ENCODE results near the gene CD300C. TPM values are rescaled to one million over a fixed set of nuclear protein-coding genes. Genes with fewer than 3 reads are reported as not detected.

CD300C gene
- total and polyA plus RNA-seq, 4 donors = 1.2 to 24.0 (median 10.2) TPM

GRCh38 chr17:74547264-74547663, 1.3 kb upstream of the CD300C start:
- Histone ChIP-seq H3K27me3 (ENCODE audit: control insufficient read depth in 3 of 3, insufficient read depth in 3 of 3, low read length in 2 of 3) (no peaks in the 10 kb centered on the region), H3K4me3 (no peak overlapping the region), H3K9ac (ENCODE audit: insufficient read depth in 1 of 2, low read length in 2 of 2) (no peak overlapping the region), H3K9me3 (ENCODE audit: control insufficient read depth in 4 of 4, insufficient read depth in 3 of 4, low read length in 3 of 4) (no peaks in the 10 kb centered on the region), H3K4me1 (ENCODE audit: control insufficient read depth in 5 of 5, insufficient read depth in 5 of 5, low read length in 5 of 5) (no peaks in the 10 kb centered on the region), H3K27ac (ENCODE audit: low read depth in 1 of 2, low read length in 1 of 2) (no peak overlapping the region), H3K36me3 (ENCODE audit: control insufficient read depth in 4 of 4, insufficient read depth in 4 of 4, low read length in 4 of 4) (no peaks in the 10 kb centered on the region)
- 89 to 96% methylated on average over 7 of the region's 7 CpGs for WGBS, 2 donors
- DNase-seq (no peak), ATAC-seq (ENCODE audit: insufficient read depth, low FRiP score) (no peak)
- no peak for TF ChIP-seq CTCF (IDR thresholded peaks at IDR 0.05; ENCODE audit: control extremely low read depth, extremely low read depth)

- no peak for TF ChIP-seq CTCF (IDR thresholded peaks at IDR 0.05; ENCODE audit: control extremely low read depth, extremely low read depth)
- Histone ChIP-seq H3K4me3 (no peak overlapping the region), H3K4me1 (ENCODE audit: control insufficient read depth in 5 of 5, insufficient read depth in 5 of 5, low read length in 5 of 5) (no peaks in the 10 kb centered on the region), H3K27me3 (ENCODE audit: control insufficient read depth in 3 of 3, insufficient read depth in 3 of 3, low read length in 2 of 3) (peaks cover 0 to 2% (median 0%) of the 10 kb centered on the region in 3 donors), H3K9me3 (ENCODE audit: control insufficient read depth in 4 of 4, insufficient read depth in 3 of 4, low read length in 3 of 4) (no peaks in the 10 kb centered on the region), H3K36me3 (ENCODE audit: control insufficient read depth in 4 of 4, insufficient read depth in 4 of 4, low read length in 4 of 4) (no peaks in the 10 kb centered on the region), H3K9ac (ENCODE audit: insufficient read depth in 1 of 2, low read length in 2 of 2) (no peak overlapping the region), H3K27ac (ENCODE audit: low read depth in 1 of 2, low read length in 1 of 2) (no peak overlapping the region)
- 86 to 95% methylated on average over 7 of the region's 7 CpGs for WGBS, 2 donors
- DNase-seq (no peak), ATAC-seq (ENCODE audit: insufficient read depth, low FRiP score) (no peak)
Measured at GRCh38 chr17:74546586-74546985, 671 bp upstream of the CD300C start.

DNA sequence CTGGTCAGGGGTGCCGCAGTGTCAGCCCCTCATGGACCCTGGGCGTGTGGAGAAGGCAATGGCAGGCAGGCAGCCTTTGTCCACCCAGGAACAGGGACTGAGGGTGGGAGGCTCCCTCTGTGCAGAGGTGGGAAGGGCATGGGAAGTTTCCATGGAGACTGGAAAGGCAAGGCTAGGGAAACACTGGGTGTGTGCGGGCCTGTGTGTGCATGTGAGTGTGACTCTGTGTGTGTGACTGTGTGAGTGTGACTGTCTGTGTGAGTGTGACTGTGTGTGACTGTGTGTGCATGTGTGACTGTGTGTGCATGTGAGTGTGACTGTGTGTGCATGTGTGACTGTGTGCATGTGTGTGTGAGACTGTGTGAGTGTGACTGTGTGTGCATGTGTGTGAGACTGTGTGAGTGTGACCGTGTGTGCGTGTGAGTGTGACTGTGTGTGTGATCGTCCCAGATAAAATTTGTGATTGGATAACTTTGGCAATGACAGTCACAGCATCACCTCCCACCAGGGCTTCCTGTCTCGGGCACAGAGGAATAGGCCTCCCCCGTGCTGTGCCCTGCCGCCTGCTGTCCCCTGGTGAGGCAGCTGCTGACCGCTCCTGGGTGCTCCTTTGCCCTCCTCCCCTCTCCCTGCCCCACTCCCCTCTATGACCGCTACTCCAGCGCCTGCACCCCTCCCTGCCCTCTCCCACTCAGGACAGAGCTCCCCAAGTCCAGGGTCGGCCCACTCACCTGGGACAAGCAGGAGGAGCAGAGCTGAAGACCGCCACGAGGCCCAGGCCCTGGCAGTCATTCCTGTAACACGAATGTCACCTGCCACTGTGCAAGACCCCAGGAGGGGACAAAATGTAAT, 698 bp downstream of the CD300C start:
- Histone ChIP-seq H3K27me3 (ENCODE audit: control insufficient read depth in 3 of 3, insufficient read depth in 3 of 3, low read length in 2 of 3) (peaks cover 0 to 2% (median 0%) of the 10 kb centered on the region in 3 donors), H3K9me3 (ENCODE audit: control insufficient read depth in 4 of 4, insufficient read depth in 3 of 4, low read length in 3 of 4) (no peaks in the 10 kb centered on the region), H3K27ac (ENCODE audit: low read depth in 1 of 2, low read length in 1 of 2) (peak overlapping the region in 1 of 2 donors; percentile 62), H3K9ac (ENCODE audit: insufficient read depth in 1 of 2, low read length in 2 of 2) (no peak overlapping the region), H3K4me3 (no peak overlapping the region), H3K4me1 (ENCODE audit: control insufficient read depth in 5 of 5, insufficient read depth in 5 of 5, low read length in 5 of 5) (no peaks in the 10 kb centered on the region), H3K36me3 (ENCODE audit: control insufficient read depth in 4 of 4, insufficient read depth in 4 of 4, low read length in 4 of 4) (no peaks in the 10 kb centered on the region)
- WGBS, 2 donors = 67 to 70% methylated on average over 16 of the region's 16 CpGs
- no peak for TF ChIP-seq CTCF (IDR thresholded peaks at IDR 0.05; ENCODE audit: control extremely low read depth, extremely low read depth)
- no peak for DNase-seq
- no peak for ATAC-seq (ENCODE audit: insufficient read depth, low FRiP score)

All from lung (tissue), 12 donors.